Activated naive CD4-positive, alpha-beta T cell treated with anti-CD3 and anti-CD28 coated beads for 36 hours (primary cell): ENCODE data around the gene TIMM8B. TPM values are rescaled to one million over a fixed set of nuclear protein-coding genes. Genes with fewer than 3 reads are reported as not detected.

Experiments
- CTCF ChIA-PET: fragments of 350-600 bp; sonication (Branson Sonifier 250); formaldehyde crosslinking; loops from one replicate; lab custom pipeline; 2021; ENCODE audit warnings: antibody characterized with exemption; lab: Charles Lee
- DNase-seq: peaks from one replicate; pipeline ENCODE4 v3.0.0-alpha.2; 2020
- H3K27ac Mint-ChIP-seq: one replicate; pipeline ENCODE4 v1.8.0; 2021; ENCODE audit warnings: mild to moderate bottlenecking, mixed read lengths
- H3K27me3 Mint-ChIP-seq: one replicate; pipeline ENCODE4 v1.8.0; 2021; ENCODE audit warnings: low read depth, mixed read lengths
- H3K36me3 Mint-ChIP-seq: one replicate; pipeline ENCODE4 v1.8.0; 2021; ENCODE audit warnings: low read depth, mixed read lengths
- H3K4me1 Mint-ChIP-seq: one replicate; pipeline ENCODE4 v1.8.0; 2021; ENCODE audit warnings: low read depth, mixed read lengths
- H3K4me3 Mint-ChIP-seq: one replicate; pipeline ENCODE4 v1.8.0; 2021; ENCODE audit warnings: mild to moderate bottlenecking, moderate library complexity, mixed read lengths
- H3K9me3 Mint-ChIP-seq: one replicate; pipeline ENCODE4 v1.8.0; 2021; ENCODE audit warnings: mixed read lengths
- intact Hi-C: fragments of 100-400 bp; cut with micrococcal nuclease; formaldehyde crosslinking; loops from one replicate; pipeline ENCODE4 v1.15.1; 2023
- total RNA-seq, 2 experiments: library from RNA; stranded (reverse); gene quantifications; one replicate each; pipeline ENCODE4 v1.2.3, GENCODE V29; 2021

The TIMM8B gene
- total RNA-seq, 2 experiments from 2014 or later, result 35.4 to 41.7 TPM

DNA sequence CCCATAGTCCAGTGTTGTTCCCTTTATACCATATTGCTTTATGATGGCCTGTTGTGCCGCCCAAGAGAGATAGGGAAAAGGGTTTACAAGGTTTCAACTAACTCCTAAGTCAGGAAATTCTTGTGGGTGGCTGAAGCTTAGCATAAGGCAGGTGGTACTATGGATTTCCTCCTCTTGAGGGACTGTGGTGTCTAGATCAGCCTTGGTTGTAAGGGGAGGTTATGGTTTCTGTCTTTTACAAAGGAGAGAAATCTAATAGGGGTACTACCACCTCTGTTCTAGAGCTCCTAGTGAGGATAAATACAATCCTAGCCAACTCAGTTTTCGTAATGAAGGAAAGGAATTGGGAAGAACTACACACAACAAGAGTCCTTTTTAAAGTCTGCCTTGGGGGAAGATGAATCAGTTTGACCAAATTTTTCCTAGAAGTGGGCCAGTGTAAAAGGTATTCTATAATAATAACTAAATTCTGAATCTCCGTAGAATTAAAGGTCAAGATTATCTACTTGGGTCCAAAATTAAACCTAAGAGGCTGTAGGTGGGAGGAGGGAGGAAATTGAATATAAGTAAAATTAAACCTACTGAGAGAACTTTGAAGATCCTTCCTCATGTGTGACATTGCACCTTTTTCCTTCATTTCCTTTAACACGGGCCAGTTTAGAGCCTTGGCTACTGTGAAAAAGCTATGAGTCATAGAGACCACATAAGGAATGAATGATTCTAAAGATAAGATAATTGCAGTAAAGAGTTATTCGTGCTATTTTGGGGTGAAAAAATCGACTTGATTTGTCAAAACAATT, 44.2 kb downstream of the TIMM8B start:
- H3K9me3 Mint-ChIP-seq, result no peaks in the 10 kb centered on the region
- H3K36me3 Mint-ChIP-seq, result peaks cover 47% of the 10 kb centered on the region
- no peaks in the 10 kb centered on the region for H3K27me3 Mint-ChIP-seq
- H3K4me3 Mint-ChIP-seq, result no peak overlapping the region
- intact Hi-C loops, result no loop called here
- H3K4me1 Mint-ChIP-seq, result peaks cover 8% of the 10 kb centered on the region
- peak overlapping the region; percentile 30 for H3K27ac Mint-ChIP-seq
- CTCF ChIA-PET, result interaction anchor here (0.7 to 1.0 kb wide), 2 partner anchors 72 to 146 kb away, joined by 3 read pairs; no protein-coding TSS in a partner anchor
- DNase-seq, result no peak

DNA sequence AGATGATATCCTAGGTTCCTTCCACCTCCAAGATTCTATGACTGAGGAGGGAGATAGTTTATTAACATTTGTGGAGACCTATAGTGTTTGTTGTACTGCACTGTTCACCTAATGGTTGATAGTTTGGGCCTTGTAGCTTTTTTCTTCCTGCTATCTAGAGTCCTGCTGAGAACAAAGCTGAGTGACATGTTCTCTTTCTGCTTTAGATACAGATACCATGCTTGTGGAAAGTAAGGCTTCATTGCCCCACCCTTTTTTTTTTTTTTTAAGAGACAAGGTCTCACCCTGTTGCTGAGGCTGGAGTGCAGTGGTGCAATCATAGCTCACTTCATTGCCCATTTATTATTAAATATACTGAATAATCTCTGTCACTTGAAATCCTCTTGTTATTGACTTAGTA, 49.0 kb downstream of the TIMM8B start:
- DNase-seq, result no peak
- Mint-ChIP-seq H3K9me3 (no peaks in the 10 kb centered on the region), H3K27ac (no peak overlapping the region), H3K4me1 (peaks cover 7% of the 10 kb centered on the region), H3K4me3 (no peak overlapping the region), H3K27me3 (no peaks in the 10 kb centered on the region), H3K36me3 (peaks cover 30% of the 10 kb centered on the region)
- CTCF ChIA-PET, result interaction anchor here (1.0 to 1.1 kb wide), 2 partner anchors 106 to 243 kb away, joined by 3 to 4 read pairs; no protein-coding TSS in a partner anchor
- intact Hi-C loops, result no loop called here

Other genes with a start within 250 kb of the TIMM8B start
- 10 to 100 TPM; 21.3 to 21.9 TPM for gene ALG9, start 215.2 kb downstream of the TIMM8B start, total RNA-seq
- gene FDXACB1, start 207.6 kb downstream of the TIMM8B start, total RNA-seq, result 1 to 10 TPM; 3.4 to 3.8 TPM
- gene CFAP68, start 207.2 kb downstream of the TIMM8B start, total RNA-seq, result 10 to 100 TPM; 31.5 to 33.2 TPM
- not detected for gene CRYAB, start 175.0 kb downstream of the TIMM8B start, total RNA-seq
- not detected for gene HSPB2, start 174.0 kb downstream of the TIMM8B start, total RNA-seq
- not detected for gene C11orf52, start 167.8 kb downstream of the TIMM8B start, total RNA-seq
- 1 to 10 TPM; 3.5 to 4.3 TPM for gene DIXDC1, start 149.4 kb downstream of the TIMM8B start, total RNA-seq
- gene DLAT, start 61.3 kb downstream of the TIMM8B start, total RNA-seq, result 10 to 100 TPM; 34.2 to 36.8 TPM
- gene PIH1D2, start 12.7 kb downstream of the TIMM8B start, total RNA-seq, result under 1 TPM; 0.35 to 0.50 TPM
- 10 to 100 TPM; 14.8 to 19.6 TPM for gene NKAPD1, start 12.5 kb downstream of the TIMM8B start, total RNA-seq
- gene SDHD, start 117 bp upstream of the TIMM8B start, total RNA-seq, result 100 to 1,000 TPM; 101 to 115 TPM
- gene IL18, start 77.3 kb upstream of the TIMM8B start, total RNA-seq, result not detected
- not detected for gene TEX12, start 80.6 kb upstream of the TIMM8B start, total RNA-seq
- under 1 TPM; 0.30 to 0.45 TPM for gene BCO2, start 88.8 kb upstream of the TIMM8B start, total RNA-seq
- gene PTS, start 139.7 kb upstream of the TIMM8B start, total RNA-seq, result 10 to 100 TPM; 34.6 to 39.0 TPM
- gene PLET1, start 174.1 kb upstream of the TIMM8B start, total RNA-seq, result not detected